ENCODE measurements around the gene PCDHGB2.
"Not testable (repeated sequence)": the region's sequence is repeated elsewhere in the genome, so short reads cannot be mapped to it uniquely, and the experiment has no call there.

PCDHGB2 gene

DNA sequence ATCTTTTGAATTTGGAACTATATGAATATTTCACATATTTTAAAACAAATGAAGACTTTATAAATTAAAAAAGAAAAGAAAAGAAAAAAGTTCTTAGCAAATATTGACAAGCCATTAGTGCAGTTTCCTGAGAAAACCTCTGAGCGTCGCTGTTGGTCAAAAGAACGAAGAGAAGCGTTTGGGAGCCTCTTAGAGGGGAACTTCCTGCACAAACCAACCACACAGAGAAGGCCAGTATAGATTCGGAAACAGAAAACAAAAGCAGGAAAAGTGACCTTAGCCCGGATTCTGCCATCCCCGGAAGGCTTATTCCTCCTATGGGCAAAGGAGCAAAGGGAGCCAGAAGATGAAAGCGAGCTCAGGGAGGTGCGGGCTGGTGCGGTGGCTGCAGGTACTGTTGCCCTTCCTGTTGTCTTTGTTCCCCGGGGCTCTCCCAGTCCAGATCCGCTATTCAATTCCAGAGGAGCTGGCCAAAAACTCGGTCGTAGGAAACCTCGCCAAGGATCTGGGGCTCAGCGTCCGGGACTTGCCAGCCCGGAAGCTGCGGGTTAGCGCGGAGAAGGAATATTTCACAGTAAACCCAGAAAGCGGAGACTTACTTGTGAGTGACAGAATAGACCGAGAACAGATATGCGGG is at the start of gene PCDHGB2:
PCDHGB2 (plus strand) TSS at position 205 of the 637 bp plus-strand sequence; CDS start at position 347, 142 bp downstream.
- peaks cover 83% of the 10 kb centered on the region for H3K27me3 Mint-ChIP-seq
- peak within 1 kb of the TSS; percentile 61 for H3K27ac Mint-ChIP-seq
- H3K4me1 Mint-ChIP-seq (ENCODE audit: low read depth), result no peaks in the 10 kb centered on the region
- peak within 1 kb of the TSS; percentile 77 for H3K4me3 Mint-ChIP-seq
- peaks cover 35% of the 10 kb centered on the region for H3K36me3 Mint-ChIP-seq (ENCODE audit: low read depth)
- H3K9me3 Mint-ChIP-seq, result peaks cover 44% of the 10 kb centered on the region

GRCh38 chr5:141313711-141314110 is 46.1 kb upstream of the PCDHGB2 start:
- Mint-ChIP-seq H3K9me3 (peaks cover 56% of the 10 kb centered on the region), H3K4me1 (ENCODE audit: low read depth) (peaks cover 7% of the 10 kb centered on the region), H3K27ac (no peak overlapping the region), H3K27me3 (no peaks in the 10 kb centered on the region), H3K36me3 (ENCODE audit: low read depth) (peaks cover 83% of the 10 kb centered on the region), H3K4me3 (no peak overlapping the region)

DNA sequence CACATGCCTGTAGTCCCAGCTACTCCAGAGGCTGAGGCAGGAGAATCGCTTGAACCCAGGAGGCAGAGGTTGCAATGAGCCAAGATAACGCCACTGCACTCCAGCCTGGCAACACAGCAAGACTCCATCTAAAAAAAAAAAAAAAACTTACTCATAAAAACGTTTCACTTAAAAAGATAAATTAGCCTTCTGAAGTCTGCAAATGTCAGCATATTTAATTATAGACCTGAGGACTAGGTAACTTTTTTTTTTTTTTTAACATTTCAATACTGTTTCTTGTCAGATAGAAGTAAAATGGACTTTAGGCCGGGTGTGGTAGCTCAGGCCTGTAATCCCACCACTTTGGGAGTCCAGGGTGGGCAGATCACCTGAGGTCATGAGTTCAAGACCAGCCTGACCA is 42.8 kb upstream of the PCDHGB2 start:
- peaks cover 34% of the 10 kb centered on the region for H3K4me1 Mint-ChIP-seq (ENCODE audit: low read depth)
- not testable (repeated sequence) for H3K4me3 Mint-ChIP-seq, H3K27ac Mint-ChIP-seq, H3K27me3 Mint-ChIP-seq
- H3K36me3 Mint-ChIP-seq (ENCODE audit: low read depth), result peaks cover 90% of the 10 kb centered on the region
- H3K9me3 Mint-ChIP-seq, result peaks cover 54% of the 10 kb centered on the region

DNA sequence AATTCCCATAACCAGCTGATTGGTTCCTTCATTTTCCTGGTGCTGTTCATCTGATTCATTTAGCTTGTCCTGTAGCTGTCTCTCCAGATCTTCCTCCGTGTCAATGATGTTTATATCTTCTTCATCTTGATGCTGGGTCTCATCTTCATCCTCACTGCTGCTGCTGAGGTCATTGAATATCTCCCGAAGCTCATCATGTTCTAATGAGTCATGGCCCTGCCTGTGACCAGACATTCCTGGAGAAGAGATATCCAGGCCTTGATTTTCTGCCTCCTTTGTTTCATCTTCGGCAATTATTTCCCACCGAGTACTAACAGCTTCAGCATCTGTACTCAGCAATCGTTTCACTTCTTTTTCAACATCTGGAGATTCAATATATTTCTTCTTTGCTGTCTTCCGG is 40.6 kb upstream of the PCDHGB2 start:
- Mint-ChIP-seq H3K36me3 (ENCODE audit: low read depth) (peaks cover 75% of the 10 kb centered on the region), H3K27me3 (no peaks in the 10 kb centered on the region), H3K4me1 (ENCODE audit: low read depth) (peaks cover 38% of the 10 kb centered on the region), H3K9me3 (peaks cover 42% of the 10 kb centered on the region), H3K27ac (no peak overlapping the region), H3K4me3 (peak overlapping the region; percentile 98)

- H3K27me3 Mint-ChIP-seq, result no peaks in the 10 kb centered on the region
- H3K9me3 Mint-ChIP-seq, result peaks cover 42% of the 10 kb centered on the region
- H3K27ac Mint-ChIP-seq, result no peak overlapping the region
- H3K36me3 Mint-ChIP-seq (ENCODE audit: low read depth), result peaks cover 75% of the 10 kb centered on the region
- H3K4me1 Mint-ChIP-seq (ENCODE audit: low read depth), result peaks cover 38% of the 10 kb centered on the region
- peak overlapping the region; percentile 98 for H3K4me3 Mint-ChIP-seq
These were observed 40.1 kb upstream of the PCDHGB2 start for GRCh38 chr5:141319699-141320098.

DNA sequence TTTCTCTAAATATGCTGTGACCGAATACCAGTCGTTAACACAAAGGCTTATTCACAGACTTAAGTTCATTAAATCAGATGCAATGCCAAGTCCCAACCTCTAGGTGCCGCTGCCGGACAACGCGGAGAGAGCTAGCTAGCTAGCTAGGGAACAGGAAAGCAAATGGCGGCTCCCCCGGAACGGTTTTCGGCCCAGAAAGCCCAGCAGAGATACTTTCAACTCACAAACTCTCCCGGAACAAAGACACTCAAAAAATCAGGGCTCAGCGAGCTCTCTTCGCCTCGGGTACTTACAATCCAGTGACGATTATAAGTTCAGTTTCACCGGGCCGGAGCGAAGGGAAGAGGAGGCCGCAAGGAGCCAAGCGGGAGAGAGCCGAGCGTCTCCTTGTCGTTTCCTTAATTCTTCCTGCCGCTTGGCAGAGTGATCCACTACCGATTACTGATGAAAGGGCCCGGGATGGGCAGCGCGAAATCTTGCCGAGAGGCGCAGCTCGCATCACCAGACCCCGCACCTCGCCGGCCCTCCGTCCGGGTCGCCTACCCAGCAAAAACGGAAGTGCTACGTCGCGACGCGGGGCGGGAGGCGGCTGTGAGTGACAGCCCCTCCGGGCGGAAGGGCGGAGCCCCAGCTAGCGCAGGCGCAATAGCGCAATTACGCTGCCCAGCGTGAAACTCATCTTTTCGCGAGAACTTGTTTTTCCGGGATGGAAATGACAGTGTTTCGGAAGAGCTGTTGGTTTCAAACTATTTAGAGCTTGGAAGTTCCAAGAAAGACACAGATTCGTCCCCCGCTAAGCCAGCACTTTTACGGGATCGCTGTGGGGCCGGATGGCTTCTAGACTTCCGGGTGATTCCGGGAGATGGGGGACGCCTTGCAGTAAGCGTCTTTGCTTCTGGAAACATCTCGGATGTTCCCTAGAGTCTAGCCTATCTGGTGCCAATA is 39.3 kb upstream of the PCDHGB2 start, which contains the start of gene TAF7:
TAF7 (minus strand) TSS at position 560 of the 945 bp plus-strand sequence. CDS start 740 bp downstream, outside the sequence.
- H3K36me3 Mint-ChIP-seq (ENCODE audit: low read depth), result peaks cover 71% of the 10 kb centered on the region
- no peaks in the 10 kb centered on the region for H3K27me3 Mint-ChIP-seq
- H3K4me3 Mint-ChIP-seq, result peak within 1 kb of the TSS; percentile 98
- peaks cover 38% of the 10 kb centered on the region for H3K4me1 Mint-ChIP-seq (ENCODE audit: low read depth)
- peaks cover 35% of the 10 kb centered on the region for H3K9me3 Mint-ChIP-seq
- H3K27ac Mint-ChIP-seq, result peak within 1 kb of the TSS; percentile 99

DNA sequence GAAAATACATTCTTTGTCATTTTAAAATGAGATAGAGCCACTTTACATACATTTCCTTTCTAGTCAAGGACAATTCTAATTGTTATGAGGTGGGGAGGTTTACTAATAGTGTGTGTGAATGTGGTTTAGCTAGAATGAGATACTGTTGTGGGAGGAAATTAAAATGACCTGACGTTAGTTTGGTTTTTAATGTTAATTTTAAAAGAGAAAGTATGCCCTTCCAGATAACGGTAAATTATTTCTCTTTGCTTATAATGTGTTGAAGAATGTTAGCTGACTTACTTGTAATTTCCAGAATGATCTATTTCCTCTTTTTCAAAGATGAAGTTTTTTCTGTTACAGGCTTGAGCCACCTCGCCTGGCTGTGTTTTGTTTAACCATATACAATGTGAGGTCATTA is 37.5 kb upstream of the PCDHGB2 start:
- peaks cover 65% of the 10 kb centered on the region for H3K36me3 Mint-ChIP-seq (ENCODE audit: low read depth)
- H3K4me1 Mint-ChIP-seq (ENCODE audit: low read depth), result peaks cover 44% of the 10 kb centered on the region
- H3K9me3 Mint-ChIP-seq, result peaks cover 36% of the 10 kb centered on the region
- H3K4me3 Mint-ChIP-seq, result no peak overlapping the region
- no peak overlapping the region for H3K27ac Mint-ChIP-seq
- H3K27me3 Mint-ChIP-seq, result peaks cover 10% of the 10 kb centered on the region

GRCh38 chr5:141326088-141326854 is 33.5 kb upstream of the PCDHGB2 start:
- peaks cover 43% of the 10 kb centered on the region for H3K27me3 Mint-ChIP-seq
- H3K4me3 Mint-ChIP-seq, result peak overlapping the region; percentile 87
- peaks cover 23% of the 10 kb centered on the region for H3K9me3 Mint-ChIP-seq
- H3K4me1 Mint-ChIP-seq (ENCODE audit: low read depth), result peaks cover 15% of the 10 kb centered on the region
- peak overlapping the region; percentile 80 for H3K27ac Mint-ChIP-seq
- peaks cover 35% of the 10 kb centered on the region for H3K36me3 Mint-ChIP-seq (ENCODE audit: low read depth)

- peaks cover 32% of the 10 kb centered on the region for H3K36me3 Mint-ChIP-seq (ENCODE audit: low read depth)
- peaks cover 23% of the 10 kb centered on the region for H3K9me3 Mint-ChIP-seq
- peaks cover 6% of the 10 kb centered on the region for H3K4me1 Mint-ChIP-seq (ENCODE audit: low read depth)
- H3K27ac Mint-ChIP-seq, result no peak overlapping the region
- peaks cover 59% of the 10 kb centered on the region for H3K27me3 Mint-ChIP-seq
- H3K4me3 Mint-ChIP-seq, result no peak overlapping the region
These were observed 31.6 kb upstream of the PCDHGB2 start for GRCh38 chr5:141328231-141328630.

DNA sequence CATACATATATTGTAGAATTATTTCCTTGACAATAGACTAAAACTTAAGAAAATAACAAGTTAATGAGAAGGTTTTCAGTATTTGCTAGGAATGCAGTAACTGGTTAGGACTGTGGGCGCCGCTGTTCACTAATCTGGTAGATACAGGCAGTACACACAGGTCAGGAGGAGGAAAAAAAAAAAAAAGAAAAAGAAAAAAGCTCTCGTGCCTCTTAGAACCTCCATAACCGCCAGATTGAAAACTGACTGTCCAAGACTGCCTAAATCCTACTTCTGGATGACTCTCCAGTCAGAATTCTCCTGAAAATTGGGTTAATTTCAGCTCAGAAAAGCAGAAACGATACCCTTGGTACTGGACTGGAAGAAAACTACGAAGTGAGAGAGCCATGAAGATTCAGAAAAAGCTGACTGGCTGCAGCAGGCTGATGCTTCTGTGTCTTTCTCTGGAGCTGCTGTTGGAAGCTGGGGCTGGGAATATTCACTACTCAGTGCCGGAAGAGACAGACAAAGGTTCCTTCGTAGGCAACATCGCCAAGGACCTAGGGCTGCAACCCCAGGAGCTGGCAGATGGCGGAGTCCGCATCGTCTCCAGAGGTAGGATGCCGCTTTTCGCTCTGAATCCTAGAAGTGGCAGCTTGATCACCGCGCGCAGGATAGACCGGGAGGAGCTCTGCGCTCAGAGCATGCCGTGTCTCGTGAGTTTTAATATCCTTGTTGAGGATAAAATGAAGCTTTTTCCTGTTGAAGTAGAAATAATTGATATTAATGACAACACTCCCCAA is 29.3 kb upstream of the PCDHGB2 start, which contains the start of gene PCDHGA1:
PCDHGA1 (plus strand) TSS at position 216 of the 782 bp plus-strand sequence.
- Mint-ChIP-seq H3K4me3 (no peak within 1 kb of the TSS), H3K4me1 (ENCODE audit: low read depth) (peaks cover 6% of the 10 kb centered on the region), H3K27ac (no peak within 1 kb of the TSS), H3K9me3 (peaks cover 34% of the 10 kb centered on the region), H3K27me3 (peaks cover 81% of the 10 kb centered on the region), H3K36me3 (ENCODE audit: low read depth) (peaks cover 36% of the 10 kb centered on the region)

- peaks cover 33% of the 10 kb centered on the region for H3K9me3 Mint-ChIP-seq
- H3K27me3 Mint-ChIP-seq, result peaks cover 89% of the 10 kb centered on the region
- not testable (repeated sequence) for H3K4me1 Mint-ChIP-seq (ENCODE audit: low read depth); H3K27ac Mint-ChIP-seq; H3K4me3 Mint-ChIP-seq
- peaks cover 27% of the 10 kb centered on the region for H3K36me3 Mint-ChIP-seq (ENCODE audit: low read depth)
These were observed 27.2 kb upstream of the PCDHGB2 start for GRCh38 chr5:141332571-141332970.

GRCh38 chr5:141338538-141339306 is 21.1 kb upstream of the PCDHGB2 start, which contains the start of gene PCDHGA2:
Gene PCDHGA2 (plus strand): TSS chr5:141338760.
- H3K27me3 Mint-ChIP-seq, result peaks cover 94% of the 10 kb centered on the region
- no peak within 1 kb of the TSS for H3K4me3 Mint-ChIP-seq
- no peak within 1 kb of the TSS for H3K27ac Mint-ChIP-seq
- H3K4me1 Mint-ChIP-seq (ENCODE audit: low read depth), result no peaks in the 10 kb centered on the region
- peaks cover 42% of the 10 kb centered on the region for H3K9me3 Mint-ChIP-seq
- peaks cover 28% of the 10 kb centered on the region for H3K36me3 Mint-ChIP-seq (ENCODE audit: low read depth)

- peaks cover 39% of the 10 kb centered on the region for H3K9me3 Mint-ChIP-seq
- H3K36me3 Mint-ChIP-seq (ENCODE audit: low read depth), result peaks cover 31% of the 10 kb centered on the region
- not testable (repeated sequence) for H3K27ac Mint-ChIP-seq; H3K4me1 Mint-ChIP-seq (ENCODE audit: low read depth); H3K4me3 Mint-ChIP-seq
- peaks cover 87% of the 10 kb centered on the region for H3K27me3 Mint-ChIP-seq
These were observed 18.9 kb upstream of the PCDHGB2 start for GRCh38 chr5:141340781-141341354.
